ENCODE results near the gene ZDHHC14. TPM values are rescaled to one million over a fixed set of nuclear protein-coding genes. Genes with fewer than 3 reads are reported as not detected.

Gene ZDHHC14
- total RNA-seq, 2 donors from 2014 or later = 13.0 to 19.1 TPM

DNA sequence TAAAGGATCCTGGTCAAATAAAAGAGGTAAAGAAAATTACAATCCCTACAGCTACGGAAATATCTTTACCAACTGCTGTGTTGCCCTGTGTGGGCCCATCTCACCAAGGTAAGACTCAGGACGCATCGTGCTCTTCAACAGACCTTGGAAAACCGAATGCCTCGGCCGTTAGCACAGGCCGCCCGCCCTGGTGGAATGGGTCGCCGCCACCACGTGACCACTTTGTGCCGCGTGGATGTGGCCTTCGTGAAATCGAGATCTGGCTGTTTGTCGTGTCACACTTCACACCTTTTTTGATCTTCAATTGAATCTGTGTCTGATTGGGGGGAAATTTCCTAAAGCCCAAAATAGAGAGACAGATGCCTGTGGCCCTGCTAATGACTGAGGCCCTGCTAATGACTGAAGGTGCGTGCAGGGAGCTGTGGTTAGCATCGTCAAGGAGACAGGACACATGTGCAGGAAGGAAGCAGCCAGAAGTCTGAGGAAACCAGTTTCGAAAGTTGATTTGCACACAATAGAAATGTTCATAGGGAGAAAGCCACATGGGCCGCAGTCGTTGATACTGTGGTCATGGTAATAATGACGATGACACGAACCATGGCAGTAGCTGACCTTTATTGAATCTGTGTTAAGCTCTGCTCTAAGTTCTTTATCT, 266.4 kb downstream of the ZDHHC14 start:
- H3K36me3 ChIP-seq = no peaks in the 10 kb centered on the region
- H3K27me3 ChIP-seq = no peaks in the 10 kb centered on the region
- no peak overlapping the region for H3K27ac ChIP-seq
- TF ChIP-seq, protein P1, sequence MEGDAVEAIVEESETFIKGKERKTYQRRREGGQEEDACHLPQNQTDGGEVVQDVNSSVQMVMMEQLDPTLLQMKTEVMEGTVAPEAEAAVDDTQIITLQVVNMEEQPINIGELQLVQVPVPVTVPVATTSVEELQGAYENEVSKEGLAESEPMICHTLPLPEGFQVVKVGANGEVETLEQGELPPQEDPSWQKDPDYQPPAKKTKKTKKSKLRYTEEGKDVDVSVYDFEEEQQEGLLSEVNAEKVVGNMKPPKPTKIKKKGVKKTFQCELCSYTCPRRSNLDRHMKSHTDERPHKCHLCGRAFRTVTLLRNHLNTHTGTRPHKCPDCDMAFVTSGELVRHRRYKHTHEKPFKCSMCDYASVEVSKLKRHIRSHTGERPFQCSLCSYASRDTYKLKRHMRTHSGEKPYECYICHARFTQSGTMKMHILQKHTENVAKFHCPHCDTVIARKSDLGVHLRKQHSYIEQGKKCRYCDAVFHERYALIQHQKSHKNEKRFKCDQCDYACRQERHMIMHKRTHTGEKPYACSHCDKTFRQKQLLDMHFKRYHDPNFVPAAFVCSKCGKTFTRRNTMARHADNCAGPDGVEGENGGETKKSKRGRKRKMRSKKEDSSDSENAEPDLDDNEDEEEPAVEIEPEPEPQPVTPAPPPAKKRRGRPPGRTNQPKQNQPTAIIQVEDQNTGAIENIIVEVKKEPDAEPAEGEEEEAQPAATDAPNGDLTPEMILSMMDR (IDR thresholded peaks at IDR 0.05) = no peak
- H3K9me3 ChIP-seq = no peaks in the 10 kb centered on the region
- H3K4me3 ChIP-seq = no peak overlapping the region
- DNase-seq (ENCODE audit: low spot score) = no peak
- peaks cover 0 to 8% of the 10 kb centered on the region in 2 donors for H3K4me1 ChIP-seq

GRCh38 chr6:157648561-157648960, 267.6 kb downstream of the ZDHHC14 start:
- Histone ChIP-seq H3K4me1 (peaks cover 0 to 8% of the 10 kb centered on the region in 2 donors), H3K9me3 (no peaks in the 10 kb centered on the region), H3K27ac (no peak overlapping the region), H3K36me3 (peaks cover 3% of the 10 kb centered on the region), H3K27me3 (no peaks in the 10 kb centered on the region), H3K4me3 (no peak overlapping the region)
- DNase-seq (ENCODE audit: low spot score) = no peak
- TF ChIP-seq, protein P1 (IDR thresholded peaks at IDR 0.05) = no peak

DNA sequence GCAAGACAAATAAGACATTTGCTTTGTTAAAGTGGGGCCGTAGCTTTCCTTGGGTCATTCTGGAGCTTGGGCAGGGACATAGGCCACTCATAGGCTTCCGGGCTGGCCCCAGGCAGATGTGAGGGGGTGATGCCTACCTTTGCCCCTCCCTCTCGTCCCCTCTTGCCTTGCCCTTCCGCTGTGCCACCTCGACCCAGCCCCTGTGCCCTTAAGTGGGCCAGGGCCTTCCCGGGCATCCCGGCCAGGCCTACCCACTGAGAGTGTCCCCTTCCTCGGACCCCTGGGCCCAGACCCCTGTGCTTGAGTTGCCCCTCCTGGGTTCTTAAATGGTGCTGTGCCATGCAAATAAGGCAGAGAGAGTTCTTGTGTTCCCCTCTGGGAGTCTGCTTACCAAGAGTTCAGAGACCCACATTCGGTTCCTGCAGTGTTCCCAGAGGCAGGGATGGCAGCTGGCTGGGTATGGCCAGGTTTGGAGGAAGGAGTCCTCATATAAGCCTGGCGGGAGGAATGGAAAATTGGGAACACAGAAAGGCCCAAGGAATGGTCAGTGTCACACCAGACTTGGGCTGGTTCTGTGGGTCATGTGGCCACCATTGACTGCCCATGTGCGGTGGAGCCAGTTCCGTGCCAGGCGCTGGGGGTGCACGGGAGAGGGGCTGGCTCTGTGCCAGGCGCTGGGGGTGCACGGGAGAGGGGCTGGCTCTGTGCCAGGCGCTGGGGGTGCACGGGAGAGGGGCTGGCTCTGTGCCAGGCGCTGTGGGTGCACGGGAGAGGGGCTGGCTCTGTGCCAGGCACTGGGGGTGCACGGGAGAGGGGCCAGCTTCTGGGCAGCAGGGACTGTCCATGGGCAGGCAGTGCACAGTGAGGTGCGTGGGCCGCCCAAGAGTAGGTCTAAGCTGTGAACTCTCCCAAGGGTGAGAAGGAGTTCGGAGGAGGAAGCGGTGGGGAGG, 268.6 kb downstream of the ZDHHC14 start:
- Histone ChIP-seq H3K4me1 (peaks cover 0 to 8% of the 10 kb centered on the region in 2 donors), H3K27ac (no peak overlapping the region), H3K36me3 (peaks cover 6% of the 10 kb centered on the region), H3K4me3 (peak overlapping the region in 1 of 2 donors; percentile 26), H3K9me3 (no peaks in the 10 kb centered on the region), H3K27me3 (no peaks in the 10 kb centered on the region)
- TF ChIP-seq, protein P1 (IDR thresholded peaks at IDR 0.05) = no peak
- DNase-seq (ENCODE audit: low spot score) = no peak

DNA sequence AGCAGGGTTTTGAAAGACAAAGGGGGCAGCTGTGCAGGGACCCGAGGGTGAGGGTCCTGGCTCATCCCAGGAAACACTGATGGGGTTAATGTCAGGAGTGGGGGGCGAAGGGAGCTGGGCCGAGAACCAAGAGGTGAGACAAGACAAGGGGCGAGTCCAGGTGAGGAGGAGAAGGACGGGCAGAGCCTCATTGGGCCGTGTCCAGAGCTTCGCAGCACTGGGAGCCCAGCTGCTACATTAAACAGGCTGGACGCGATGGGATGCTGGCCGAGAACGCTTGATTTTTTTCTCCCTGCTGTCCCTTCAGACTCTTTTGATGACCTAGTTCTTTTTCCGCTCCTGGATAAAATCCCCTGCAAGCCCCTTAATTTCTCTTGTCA, 269.3 kb downstream of the ZDHHC14 start:
- TF ChIP-seq, protein P1 (IDR thresholded peaks at IDR 0.05) = no peak
- H3K4me1 ChIP-seq = peaks cover 0 to 8% of the 10 kb centered on the region in 2 donors
- no peak for DNase-seq (ENCODE audit: low spot score)
- no peaks in the 10 kb centered on the region for H3K9me3 ChIP-seq
- no peaks in the 10 kb centered on the region for H3K27me3 ChIP-seq
- H3K36me3 ChIP-seq = peaks cover 6% of the 10 kb centered on the region
- peak overlapping the region in 1 of 2 donors; percentile 26 for H3K4me3 ChIP-seq
- no peak overlapping the region for H3K27ac ChIP-seq

DNA sequence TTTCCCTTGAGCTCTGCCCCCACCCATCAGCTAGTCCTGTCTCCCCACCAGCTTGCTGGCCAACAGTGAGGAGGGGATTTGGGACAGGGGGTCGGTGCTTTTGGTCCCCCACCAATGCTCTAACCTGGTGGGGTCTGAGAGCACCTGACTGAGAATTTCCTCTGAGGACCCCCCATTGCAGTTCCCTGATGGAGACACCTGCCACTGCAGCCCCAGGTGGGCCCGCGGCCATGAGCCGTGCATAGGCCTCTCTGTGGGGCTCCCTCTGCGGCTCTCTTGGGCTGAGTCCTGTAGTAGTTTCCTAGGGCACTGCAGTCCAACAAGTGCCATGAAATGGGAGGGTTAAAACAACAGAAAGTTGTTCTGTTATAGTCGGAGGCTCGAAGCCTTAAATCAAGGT, 269.8 kb downstream of the ZDHHC14 start:
- Histone ChIP-seq H3K27me3 (no peaks in the 10 kb centered on the region), H3K4me1 (peaks cover 0 to 8% of the 10 kb centered on the region in 2 donors), H3K4me3 (no peak overlapping the region), H3K27ac (no peak overlapping the region), H3K9me3 (no peaks in the 10 kb centered on the region), H3K36me3 (peaks cover 6% of the 10 kb centered on the region)
- DNase-seq (ENCODE audit: low spot score) = no peak
- TF ChIP-seq, protein P1 (IDR thresholded peaks at IDR 0.05) = no peak
